Transverse colon (tissue), 4 donors: ENCODE results near the gene RAB41. TPM values are rescaled to one million over a fixed set of nuclear protein-coding genes. Genes with fewer than 3 reads are reported as not detected.

Experiments
- DNase-seq: peaks from one replicate; pipeline ENCODE4 v3.0.0-alpha.2; 2019
- H3K27ac ChIP-seq, 4 donors: fragments of 200-600 bp; sonication (generic); 2 replicates each; pipeline ENCODE4 v1.5.1; 2016 to 2018; ENCODE audit warnings: inconsistent platforms in 4 of 4
- H3K27me3 ChIP-seq: fragments of 200-600 bp; sonication (generic); 2 replicates; pipeline ENCODE4 v1.5.1; 2017; ENCODE audit warnings: inconsistent platforms
- H3K36me3 ChIP-seq, 4 donors: fragments of 200-600 bp; sonication (generic); 2 replicates each; pipeline ENCODE4 v1.5.1; 2017 to 2019; ENCODE audit warnings: inconsistent platforms in 4 of 4
- H3K4me1 ChIP-seq, 4 donors: fragments of 200-600 bp; sonication (generic); 2 replicates each; pipeline ENCODE4 v1.5.1; 2017 to 2020; ENCODE audit warnings: inconsistent platforms in 4 of 4
- H3K4me3 ChIP-seq, 4 donors: fragments of 200-600 bp; sonication (generic); 1 replicate in 1 of 4; 2 replicates in 3 of 4; pipeline versions ENCODE4 v1.5.1 to v1.6.1; 2017 to 2019; ENCODE audit warnings: inconsistent platforms in 4 of 4
- H3K9me3 ChIP-seq, 2 donors: fragments of 200-600 bp; sonication (generic); 2 replicates each; pipeline ENCODE4 v1.5.1; 2017 to 2019; ENCODE audit warnings: inconsistent platforms in 2 of 2
- EP300 ChIP-seq: sonication (generic); formaldehyde crosslinking; IDR thresholded peaks from one replicate; pipeline ENCODE4 v1.6.1; 2017; ENCODE audit warnings: antibody characterized with exemption, low read depth
- POLR2A ChIP-seq: fragments of 450-650 bp; IDR thresholded peaks from one replicate; pipeline ENCODE4 v1.6.1; 2016; ENCODE audit warnings: antibody characterized with exemption, mild to moderate bottlenecking, moderate library complexity
- POLR2AphosphoS5 ChIP-seq, 3 donors: sonication (generic); formaldehyde crosslinking; IDR thresholded peaks; one replicate each; pipeline ENCODE4 v1.6.1; 2016; ENCODE audit warnings: antibody characterized with exemption in 3 of 3
- WGBS, 2 donors: methylation state at CpG; one replicate each; pipeline ENCODE4 v1.1.5; 2018; ENCODE audit warnings: low coverage in 1 of 2; 5-methylcytosine and 5-hydroxymethylcytosine counted together
- in situ Hi-C, 4 donors: fragments of 200-750 bp; cut with MboI; loops; one replicate each; pipeline versions ENCODE4 v1.15.0 to v1.15.1; 2017; ENCODE audit warnings: low sequenced_read_pairs in 3 of 4, low pct_ligation_motif_present in 1 of 4, low pct_unique_long_range_greater_than_20kb in 1 of 4
- intact Hi-C: fragments of 100-400 bp; cut with DNase I; formaldehyde crosslinking; loops from one replicate; pipeline ENCODE4 v1.15.1; 2023; ENCODE audit warnings: low total_unique reads
- total RNA-seq, 4 donors: library from RNA; depleted of rRNA; stranded (reverse); fragments of >200 nt; gene quantifications; one replicate each; pipeline ENCODE4 v1.1.0, GENCODE V29; 2016
- TF ChIP-seq, protein P1 (sequence below), 5 experiments: fragments of 200-600 bp in 3 of 5; fragments of 450-650 bp in 2 of 5; sonication (generic) in 3 of 5; IDR thresholded peaks; 1 replicate in 2 of 5; 2 replicates in 3 of 5; pipeline ENCODE4 v1.5.1; 2016 to 2017; ENCODE audit warnings: antibody characterized with exemption in 5 of 5, inconsistent platforms in 3 of 5, mild to moderate bottlenecking in 2 of 5, moderate library complexity in 1 of 5

RAB41 gene
- total RNA-seq, 4 donors from 2014 or later: 0.68 to 4.2 TPM; not detected in 2

DNA sequence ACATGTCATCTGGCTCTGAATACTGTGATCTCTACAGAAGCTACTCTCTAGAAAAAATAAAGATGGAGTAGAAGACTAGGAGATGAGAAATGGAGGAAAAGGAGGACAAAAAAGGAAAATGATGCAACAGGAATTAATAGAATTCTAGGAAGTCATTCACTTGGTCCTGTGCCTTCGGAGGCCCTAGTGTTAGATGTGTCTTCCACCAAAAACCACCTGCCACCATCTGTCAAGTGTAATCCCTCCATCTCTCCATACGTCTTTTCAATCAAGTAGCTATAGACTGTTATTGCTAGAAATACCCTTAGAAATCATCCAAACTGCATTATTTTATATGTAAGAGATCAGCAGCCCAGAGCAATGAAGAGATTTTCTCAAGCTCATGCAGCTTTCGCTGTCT is 2.9 kb upstream of the RAB41 start:
- no peaks in the 10 kb centered on the region for H3K27me3 ChIP-seq
- no peak for DNase-seq
- no peak overlapping the region for H3K27ac ChIP-seq
- no peak overlapping the region for H3K4me3 ChIP-seq
- WGBS, 2 donors: 87% methylated on average over 3 of the region's 3 CpGs; no CpG with 5 or more reads in 1 of the 2 donors
- H3K4me1 ChIP-seq: no peaks in the 10 kb centered on the region
- intact Hi-C loops: no loop called here
- no peaks in the 10 kb centered on the region for H3K9me3 ChIP-seq
- in situ Hi-C loops: loop anchor here in 1 of 4 donors (25.0 kb wide), 1 partner anchor 92 kb away; the partner anchor contains the start of gene DGAT2L6
- no peaks in the 10 kb centered on the region for H3K36me3 ChIP-seq
- TF ChIP-seq, protein P1, sequence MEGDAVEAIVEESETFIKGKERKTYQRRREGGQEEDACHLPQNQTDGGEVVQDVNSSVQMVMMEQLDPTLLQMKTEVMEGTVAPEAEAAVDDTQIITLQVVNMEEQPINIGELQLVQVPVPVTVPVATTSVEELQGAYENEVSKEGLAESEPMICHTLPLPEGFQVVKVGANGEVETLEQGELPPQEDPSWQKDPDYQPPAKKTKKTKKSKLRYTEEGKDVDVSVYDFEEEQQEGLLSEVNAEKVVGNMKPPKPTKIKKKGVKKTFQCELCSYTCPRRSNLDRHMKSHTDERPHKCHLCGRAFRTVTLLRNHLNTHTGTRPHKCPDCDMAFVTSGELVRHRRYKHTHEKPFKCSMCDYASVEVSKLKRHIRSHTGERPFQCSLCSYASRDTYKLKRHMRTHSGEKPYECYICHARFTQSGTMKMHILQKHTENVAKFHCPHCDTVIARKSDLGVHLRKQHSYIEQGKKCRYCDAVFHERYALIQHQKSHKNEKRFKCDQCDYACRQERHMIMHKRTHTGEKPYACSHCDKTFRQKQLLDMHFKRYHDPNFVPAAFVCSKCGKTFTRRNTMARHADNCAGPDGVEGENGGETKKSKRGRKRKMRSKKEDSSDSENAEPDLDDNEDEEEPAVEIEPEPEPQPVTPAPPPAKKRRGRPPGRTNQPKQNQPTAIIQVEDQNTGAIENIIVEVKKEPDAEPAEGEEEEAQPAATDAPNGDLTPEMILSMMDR (IDR thresholded peaks at IDR 0.05): no peak
- no peak for TF ChIP-seq POLR2AphosphoS5 (IDR thresholded peaks at IDR 0.05)
- TF ChIP-seq POLR2A: no peak
- no peak for TF ChIP-seq EP300

DNA sequence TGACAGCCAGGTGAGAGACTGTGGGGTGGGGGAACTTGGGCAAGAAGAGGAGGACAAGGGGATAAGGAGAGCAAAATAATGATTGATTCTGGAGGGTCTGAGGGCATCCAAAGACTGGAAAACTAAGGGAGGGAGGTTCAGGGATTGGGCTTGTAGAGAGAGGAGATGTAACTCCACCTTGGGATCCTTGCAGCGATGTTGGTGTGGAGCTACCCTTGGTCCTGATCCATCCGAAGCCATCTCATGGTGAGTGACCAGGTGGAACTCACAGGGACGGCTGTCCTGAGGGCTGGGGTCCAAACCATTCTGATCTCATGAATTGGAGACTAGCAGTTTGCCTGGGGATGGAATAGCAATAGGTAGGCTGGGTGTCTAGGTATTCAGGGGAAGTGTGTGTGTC is 1.4 kb upstream of the RAB41 start:
- no peaks in the 10 kb centered on the region for H3K36me3 ChIP-seq
- no peak overlapping the region for H3K4me3 ChIP-seq
- no peak overlapping the region for H3K27ac ChIP-seq
- no peaks in the 10 kb centered on the region for H3K9me3 ChIP-seq
- TF ChIP-seq, protein P1 (IDR thresholded peaks at IDR 0.05): no peak
- TF ChIP-seq POLR2A (no peak), EP300 (no peak), POLR2AphosphoS5 (IDR thresholded peaks at IDR 0.05) (no peak)
- DNase-seq: no peak
- in situ Hi-C loops: loop anchor here in 1 of 4 donors (25.0 kb wide), 1 partner anchor 93 kb away; the partner anchor contains the start of gene DGAT2L6
- intact Hi-C loops: no loop called here
- H3K4me1 ChIP-seq: no peaks in the 10 kb centered on the region
- WGBS, 2 donors: 72% methylated on average over 3 of the region's 3 CpGs; no CpG with 5 or more reads in 1 of the 2 donors
- H3K27me3 ChIP-seq: no peaks in the 10 kb centered on the region

DNA sequence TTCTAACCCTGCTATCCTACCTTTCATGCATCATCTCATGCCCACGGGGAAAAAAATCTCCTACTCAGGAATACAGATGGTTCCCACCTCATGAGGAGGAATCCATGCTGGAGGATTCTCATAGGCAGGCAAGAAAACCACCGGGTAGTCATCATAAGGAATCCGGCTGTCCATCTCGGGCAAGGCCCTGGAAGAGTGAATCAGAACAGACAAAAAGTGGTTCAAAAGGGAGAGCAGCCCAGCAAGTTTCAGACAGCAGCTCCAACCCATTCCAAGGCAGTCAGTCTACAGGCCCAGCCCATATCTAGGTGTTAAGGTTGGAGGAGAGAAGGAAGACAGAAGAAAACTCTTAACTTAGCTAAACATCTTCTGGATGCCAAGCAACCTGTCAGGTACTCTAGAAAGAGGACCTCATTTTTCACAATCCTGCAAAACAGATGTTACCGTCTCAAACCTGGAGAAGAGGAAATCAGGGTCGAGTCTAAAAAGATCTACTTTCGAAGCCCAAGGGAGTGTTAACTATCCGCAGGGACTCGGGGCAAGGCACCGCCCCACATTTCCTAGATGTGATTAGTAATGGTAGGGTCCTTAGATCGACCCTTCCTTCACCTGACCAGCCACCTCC is 7.3 kb downstream of the RAB41 start:
- Histone ChIP-seq H3K4me3 (peak overlapping the region; percentile 14 to 67 (median 49)), H3K27me3 (no peaks in the 10 kb centered on the region), H3K36me3 (no peaks in the 10 kb centered on the region), H3K9me3 (no peaks in the 10 kb centered on the region), H3K27ac (peak overlapping the region; percentile 47 to 85 (median 77)), H3K4me1 (peaks cover 0 to 13% (median 0%) of the 10 kb centered on the region in 4 donors)
- in situ Hi-C loops (loop anchor here in 1 of 4 donors (25.0 kb wide), 1 partner anchor 102 kb away; the partner anchor contains the start of gene DGAT2L6), intact Hi-C loops (no loop called here)
- no peak for DNase-seq
- WGBS, 2 donors: 56% methylated on average over 11 of the region's 11 CpGs; no CpG with 5 or more reads in 1 of the 2 donors
- TF ChIP-seq EP300 (no peak), POLR2AphosphoS5 (IDR thresholded peaks at IDR 0.05) (no peak), POLR2A (no peak)
- TF ChIP-seq, protein P1 (IDR thresholded peaks at IDR 0.05): no peak

DNA sequence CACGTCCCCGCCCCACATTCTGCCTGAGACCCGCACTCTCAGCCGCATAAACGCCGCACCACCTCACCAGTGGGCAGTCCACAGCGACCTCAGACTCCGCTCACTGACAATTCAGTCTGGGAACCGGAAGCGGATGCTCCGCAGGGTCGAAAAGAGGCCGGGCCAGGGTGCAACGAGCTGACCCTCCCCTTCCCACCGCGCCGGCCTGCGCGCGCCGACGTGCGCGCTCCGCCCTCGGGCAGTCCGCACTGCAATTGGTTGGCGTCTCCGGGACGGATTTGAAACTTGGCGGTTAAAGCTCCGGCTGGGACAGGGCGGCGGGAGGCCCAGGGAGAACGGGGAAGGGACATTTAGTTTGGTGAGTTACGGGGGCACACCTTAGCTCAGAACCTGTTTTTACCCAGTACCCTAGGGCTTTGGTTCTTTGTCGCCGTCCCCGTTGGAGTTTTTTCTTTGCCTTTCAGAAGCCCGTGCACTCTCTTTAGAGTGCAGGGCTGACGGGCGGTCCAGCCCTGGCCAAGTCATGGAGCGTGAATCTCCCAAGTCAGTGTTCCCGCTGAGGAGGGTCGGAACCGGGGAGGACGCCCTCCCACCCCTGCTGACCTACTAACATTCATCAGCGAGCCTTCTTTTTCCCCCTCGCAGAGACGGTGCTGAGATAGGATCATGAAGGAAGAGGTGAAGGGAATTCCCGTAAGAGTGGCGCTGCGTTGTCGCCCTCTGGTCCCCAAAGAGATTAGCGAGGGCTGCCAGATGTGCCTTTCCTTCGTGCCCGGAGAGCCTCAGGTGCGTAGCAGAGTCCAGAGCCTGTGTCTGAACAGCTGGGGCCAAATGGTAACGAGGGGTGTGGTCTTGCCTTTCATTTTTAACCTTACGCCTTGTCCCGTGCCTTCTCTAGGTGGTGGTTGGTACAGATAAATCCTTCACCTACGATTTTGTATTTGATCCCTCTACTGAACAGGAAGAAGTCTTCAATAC is 8.1 kb downstream of the RAB41 start, which contains the start of the genes KIF4A and PDZD11:
Gene KIF4A (plus strand): TSS at position 312 of the 978 bp plus-strand sequence. CDS start 355 bp downstream, at position 667.
Gene PDZD11 (minus strand): TSS at position 135 of the 978 bp plus-strand sequence. CDS start 586 bp downstream, outside the sequence.
- Histone ChIP-seq H3K9me3 (no peaks in the 10 kb centered on the region), H3K36me3 (no peaks in the 10 kb centered on the region), H3K27me3 (no peaks in the 10 kb centered on the region), H3K27ac (peak within 1 kb of the TSS; percentile 47 to 85 (median 77)), H3K4me1 (peaks cover 0 to 13% (median 0%) of the 10 kb centered on the region in 4 donors), H3K4me3 (peak within 1 kb of the TSS; percentile 14 to 67 (median 49))
- intact Hi-C loops (no loop called here), in situ Hi-C loops (loop anchor here in 1 of 4 donors (25.0 kb wide), 1 partner anchor 103 kb away; the partner anchor contains the start of gene DGAT2L6)
- TF ChIP-seq, protein P1 (IDR thresholded peaks at IDR 0.05): no peak
- TF ChIP-seq POLR2A: peak; percentile 41
- no peak for TF ChIP-seq EP300
- TF ChIP-seq POLR2AphosphoS5 (IDR thresholded peaks at IDR 0.05): peak; percentile 19 to 56 (median 53)
- peak; percentile 86 for DNase-seq
- 46% methylated on average over 60 of the region's 62 CpGs; no CpG with 5 or more reads in 1 of the 2 donors for WGBS, 2 donors
